Measurements from ENCODE around the gene ZCCHC10. TPM values are rescaled to one million over a fixed set of nuclear protein-coding genes. Genes with fewer than 3 reads are reported as not detected.

The ZCCHC10 gene
- total and polyA plus RNA-seq, 2 donors (not counting 3 experiments of a cell fraction or from before 2014, with no cell fraction given), result 25.9 to 32.1 TPM

GRCh38 chr5:133034064-133034463, 7.7 kb upstream of the ZCCHC10 start:
- no peak for FAIRE-seq
- CTCF ChIA-PET, result interaction anchor here (0.6 kb wide), 1 partner anchor 959 kb away, joined by 3 read pairs; no protein-coding TSS in a partner anchor
- POLR2A ChIA-PET, result no interaction called here

GRCh38 chr5:133032852-133033742, 6.7 kb upstream of the ZCCHC10 start:
- Histone ChIP-seq H2AFZ (ENCODE audit: low read depth, low read length) (no peak overlapping the region), H3K9ac (replicated peaks; ENCODE audit: extremely low read depth, insufficient read depth, low read length) (no peak overlapping the region), H3K27ac (ENCODE audit: insufficient read depth, low read depth, low read length) (no peak overlapping the region), H3K79me2 (ENCODE audit: control insufficient read depth, insufficient read depth, low read length) (no peaks in the 10 kb centered on the region), H4K20me1 (replicated peaks; ENCODE audit: control insufficient read depth, extremely low read depth, insufficient read depth, low read length) (no peaks in the 10 kb centered on the region), H3K4me2 (ENCODE audit: insufficient read depth, low read length) (no peak overlapping the region), H3K36me3 (ENCODE audit: control insufficient read depth in 2 of 2, extremely low read depth in 1 of 2, insufficient read depth in 2 of 2, low read length in 2 of 2) (no peaks in the 10 kb centered on the region), H3K4me3 (replicated peaks in 1 of 3; ENCODE audit: insufficient read depth in 1 of 3, low read depth in 1 of 3, low read length in 3 of 3) (no peak overlapping the region), H3K4me1 (ENCODE audit: control insufficient read depth, extremely low read depth, insufficient read depth, low read length) (no peaks in the 10 kb centered on the region), H3K27me3 (ENCODE audit: control insufficient read depth in 2 of 2, insufficient read depth in 2 of 2, low read length in 2 of 2) (no peaks in the 10 kb centered on the region), H3K9me1 (replicated peaks; ENCODE audit: control insufficient read depth, extremely low read depth, insufficient read depth, low read length) (no peaks in the 10 kb centered on the region), H3K9me3 (replicated peaks; ENCODE audit: control insufficient read depth, insufficient read depth, low read length) (no peaks in the 10 kb centered on the region)
- intact Hi-C loops (cut with micrococcal nuclease) (no loop called here), dilution Hi-C loops (cut with MboI; ENCODE audit: extremely low pct_ligation_motif_present, low sequenced_read_pairs) (no loop called here)
- peak; percentile 40 for FAIRE-seq
- no peak for DNase-seq (ENCODE audit: low read depth, low spot score)
- CTCF ChIA-PET, result interaction anchor here (0.6 kb wide), 1 partner anchor 960 kb away, joined by 3 read pairs; no protein-coding TSS in a partner anchor
- POLR2A ChIA-PET, result interaction anchor here (0.6 to 0.7 kb wide), 2 partner anchors 13 to 285 kb away, joined by 5 to 7 read pairs; no protein-coding TSS in a partner anchor
- BruUV-seq (replicated peaks), result no TSS peak
- TF ChIP-seq GATA2 (IDR thresholded peaks at IDR 0.05; ENCODE audit: insufficient read depth, insufficient read length, low read depth, low read length), result no peak
- TF ChIP-seq POLR2AphosphoS5 (IDR thresholded peaks at IDR 0.05; ENCODE audit: insufficient read depth, low read depth, low read length), result no peak
- no peak for TF ChIP-seq MYC (IDR thresholded peaks at IDR 0.05; ENCODE audit: low read depth, low read length)
- no peak for TF ChIP-seq EZH2 (IDR thresholded peaks at IDR 0.05; ENCODE audit: borderline replicate concordance, low read depth, low read length, severe bottlenecking)
- no peak for TF ChIP-seq FOS (IDR thresholded peaks at IDR 0.05; ENCODE audit: borderline replicate concordance, insufficient read depth, low read length)
- no peak for TF ChIP-seq POLR2A (IDR thresholded peaks at IDR 0.05; ENCODE audit: low read depth, low read length)
- TF ChIP-seq MAX (IDR thresholded peaks at IDR 0.05; ENCODE audit: insufficient read depth, insufficient read length), result no peak
- TF ChIP-seq JUN (IDR thresholded peaks at IDR 0.05; ENCODE audit: borderline replicate concordance, insufficient read depth, insufficient read length, low read depth), result no peak
- no peak for TF ChIP-seq CTCF (IDR thresholded peaks at IDR 0.05; ENCODE audit: extremely low read depth in 1 of 2, insufficient read depth in 1 of 2, low read depth in 1 of 2, low read length in 2 of 2)

More at GRCh38 chr5:133034064-133034463, 7.7 kb upstream of the ZCCHC10 start:
- no peaks in the 10 kb centered on the region for H3K9me1 ChIP-seq (replicated peaks; ENCODE audit: control insufficient read depth, extremely low read depth, insufficient read depth, low read length)
- H2AFZ ChIP-seq (ENCODE audit: low read depth, low read length), result no peak overlapping the region
- TF ChIP-seq MYC (IDR thresholded peaks at IDR 0.05; ENCODE audit: low read depth, low read length) (no peak), FOS (IDR thresholded peaks at IDR 0.05; ENCODE audit: borderline replicate concordance, insufficient read depth, low read length) (no peak), POLR2AphosphoS5 (IDR thresholded peaks at IDR 0.05; ENCODE audit: insufficient read depth, low read depth, low read length) (no peak)
- dilution Hi-C loops (cut with MboI; ENCODE audit: extremely low pct_ligation_motif_present, low sequenced_read_pairs), result no loop called here
- no peak for DNase-seq (ENCODE audit: low read depth, low spot score)
- no peaks in the 10 kb centered on the region for H3K9me3 ChIP-seq (replicated peaks; ENCODE audit: control insufficient read depth, insufficient read depth, low read length)
- H3K79me2 ChIP-seq (ENCODE audit: control insufficient read depth, insufficient read depth, low read length), result no peaks in the 10 kb centered on the region
- H3K9ac ChIP-seq (replicated peaks; ENCODE audit: extremely low read depth, insufficient read depth, low read length), result no peak overlapping the region
- H3K27me3 ChIP-seq (ENCODE audit: control insufficient read depth in 2 of 2, insufficient read depth in 2 of 2, low read length in 2 of 2), result no peaks in the 10 kb centered on the region
- no peaks in the 10 kb centered on the region for H3K36me3 ChIP-seq (ENCODE audit: control insufficient read depth in 2 of 2, extremely low read depth in 1 of 2, insufficient read depth in 2 of 2, low read length in 2 of 2)
- no peaks in the 10 kb centered on the region for H4K20me1 ChIP-seq (replicated peaks; ENCODE audit: control insufficient read depth, extremely low read depth, insufficient read depth, low read length)
- H3K4me2 ChIP-seq (ENCODE audit: insufficient read depth, low read length), result no peak overlapping the region
- BruUV-seq (replicated peaks), result no TSS peak
- no peaks in the 10 kb centered on the region for H3K4me1 ChIP-seq (ENCODE audit: control insufficient read depth, extremely low read depth, insufficient read depth, low read length)
- no peak overlapping the region for H3K27ac ChIP-seq (ENCODE audit: insufficient read depth, low read depth, low read length)
- intact Hi-C loops (cut with micrococcal nuclease), result no loop called here
- H3K4me3 ChIP-seq (replicated peaks in 1 of 3; ENCODE audit: insufficient read depth in 1 of 3, low read depth in 1 of 3, low read length in 3 of 3), result no peak overlapping the region

Data from endothelial cell of umbilical vein (primary cell).